HG02759 (cell line): Measurements from ENCODE around the gene CLOCK.
"Not testable (repeated sequence)": the region's sequence is repeated elsewhere in the genome, so short reads cannot be mapped to it uniquely, and the experiment has no call there.

Experiments used
- ATAC-seq: cut with Tn5 transposase; IDR thresholded peaks from one replicate; pipeline ENCODE4 v1.9.1; 2021; ENCODE audit warnings: mild to moderate bottlenecking, moderate library complexity; ENCODE audit not compliant: unreplicated experiment

The CLOCK gene, protein sequence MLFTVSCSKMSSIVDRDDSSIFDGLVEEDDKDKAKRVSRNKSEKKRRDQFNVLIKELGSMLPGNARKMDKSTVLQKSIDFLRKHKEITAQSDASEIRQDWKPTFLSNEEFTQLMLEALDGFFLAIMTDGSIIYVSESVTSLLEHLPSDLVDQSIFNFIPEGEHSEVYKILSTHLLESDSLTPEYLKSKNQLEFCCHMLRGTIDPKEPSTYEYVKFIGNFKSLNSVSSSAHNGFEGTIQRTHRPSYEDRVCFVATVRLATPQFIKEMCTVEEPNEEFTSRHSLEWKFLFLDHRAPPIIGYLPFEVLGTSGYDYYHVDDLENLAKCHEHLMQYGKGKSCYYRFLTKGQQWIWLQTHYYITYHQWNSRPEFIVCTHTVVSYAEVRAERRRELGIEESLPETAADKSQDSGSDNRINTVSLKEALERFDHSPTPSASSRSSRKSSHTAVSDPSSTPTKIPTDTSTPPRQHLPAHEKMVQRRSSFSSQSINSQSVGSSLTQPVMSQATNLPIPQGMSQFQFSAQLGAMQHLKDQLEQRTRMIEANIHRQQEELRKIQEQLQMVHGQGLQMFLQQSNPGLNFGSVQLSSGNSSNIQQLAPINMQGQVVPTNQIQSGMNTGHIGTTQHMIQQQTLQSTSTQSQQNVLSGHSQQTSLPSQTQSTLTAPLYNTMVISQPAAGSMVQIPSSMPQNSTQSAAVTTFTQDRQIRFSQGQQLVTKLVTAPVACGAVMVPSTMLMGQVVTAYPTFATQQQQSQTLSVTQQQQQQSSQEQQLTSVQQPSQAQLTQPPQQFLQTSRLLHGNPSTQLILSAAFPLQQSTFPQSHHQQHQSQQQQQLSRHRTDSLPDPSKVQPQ

DNA sequence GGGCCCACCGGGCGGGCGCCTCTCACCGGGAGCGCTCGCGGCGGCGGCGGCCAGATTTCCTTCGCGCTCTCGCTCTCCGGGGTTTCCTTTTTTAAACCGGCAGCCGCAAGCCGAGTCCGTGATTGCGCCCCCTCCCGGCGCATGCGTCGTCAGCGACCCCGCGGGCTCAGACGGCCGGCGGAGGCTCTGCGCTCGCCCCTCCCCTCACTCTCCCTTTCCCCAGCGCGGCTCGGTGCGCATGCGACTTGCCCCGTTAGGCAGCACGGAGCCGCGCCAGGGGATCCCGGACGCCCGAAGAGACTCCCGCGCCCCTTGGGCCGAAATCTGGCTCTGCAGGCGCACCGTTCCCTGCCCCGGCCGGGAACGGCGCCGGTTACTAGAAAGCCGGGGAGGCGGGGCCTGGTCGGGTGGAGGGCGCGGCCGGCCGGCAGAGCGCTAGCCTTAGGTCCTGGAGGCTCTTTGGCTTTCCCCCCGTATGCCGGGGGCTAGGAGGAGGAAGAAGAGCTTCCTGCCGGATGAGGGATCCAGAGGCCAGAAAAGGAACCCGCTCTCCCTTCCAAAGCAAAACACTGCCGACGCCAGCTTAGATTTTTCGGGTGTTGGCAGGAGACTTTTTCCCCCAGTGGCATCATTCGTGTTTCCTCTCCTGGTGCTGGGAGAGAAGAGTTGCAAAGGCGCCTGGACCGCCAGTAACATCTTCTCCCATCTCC lies at the start of gene CLOCK:
TSS of gene CLOCK (minus strand) at position 154 of the 710 bp plus-strand sequence. CDS start 64,124 bp downstream, outside the sequence.
- ATAC-seq = peak; percentile 79

DNA sequence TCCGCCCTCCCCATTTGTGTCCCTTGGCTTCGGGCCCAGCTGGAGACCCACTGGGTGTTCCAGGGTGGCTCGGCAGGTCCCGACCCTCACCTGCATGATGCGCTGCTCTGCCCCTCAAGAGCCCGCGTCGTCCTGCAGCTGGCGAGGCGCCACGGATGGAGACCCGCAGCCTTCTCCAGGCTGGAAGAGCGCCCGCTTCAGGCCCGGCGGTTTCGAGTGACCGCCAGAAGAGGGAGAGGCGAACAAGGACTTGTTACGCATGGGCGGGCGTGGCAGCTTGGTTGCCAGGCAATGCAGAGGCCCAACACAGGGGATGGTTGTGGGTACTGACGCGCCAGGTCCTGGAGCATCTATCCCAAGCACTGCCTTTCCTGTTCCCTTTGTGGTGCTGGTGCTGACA lies 45.3 kb upstream of the CLOCK start, which contains the start of gene PDCL2:
TSS of gene PDCL2 (minus strand) at position 232 of the 400 bp plus-strand sequence. CDS start at position 96, 136 bp downstream.
- ATAC-seq = no peak

DNA sequence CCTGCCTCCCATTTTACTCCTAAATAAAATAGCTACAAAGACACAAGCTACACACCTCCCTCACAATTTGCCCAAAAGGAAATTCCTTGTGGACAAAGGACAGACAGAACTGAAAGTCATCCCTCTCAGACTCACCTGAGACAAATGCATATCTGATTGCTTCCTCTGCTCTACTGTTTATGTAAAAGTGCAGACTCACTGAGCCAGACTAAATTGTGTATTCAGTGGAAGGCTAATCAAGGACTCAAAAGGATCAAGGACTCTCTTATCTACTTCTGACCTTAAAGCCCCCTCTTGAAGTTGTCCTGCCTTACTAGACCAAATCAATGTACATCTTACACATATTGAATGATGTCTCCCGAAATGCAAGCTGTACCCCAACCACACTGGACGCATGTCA lies 41.5 kb upstream of the CLOCK start:
- ATAC-seq = no peak

DNA sequence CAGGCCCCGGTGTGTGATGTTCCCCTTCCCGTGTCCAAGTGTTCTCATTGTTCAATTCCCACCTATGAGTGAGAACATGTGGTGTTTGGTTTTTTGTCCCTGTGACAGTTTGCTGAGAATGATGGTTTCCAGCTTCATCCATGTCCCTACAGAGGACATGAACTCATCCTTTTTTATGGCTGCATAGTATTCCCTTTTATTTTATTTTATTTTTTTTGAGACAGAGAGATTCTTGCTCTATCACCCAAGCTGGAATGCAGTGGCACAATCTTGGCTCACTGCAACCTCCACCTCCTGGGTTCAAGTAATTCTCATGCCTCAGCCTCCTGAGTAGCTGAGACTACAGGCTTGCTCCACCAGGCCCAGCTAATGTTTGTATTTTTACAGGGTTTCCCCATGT lies 36.1 kb upstream of the CLOCK start:
- ATAC-seq = not testable (repeated sequence)

DNA sequence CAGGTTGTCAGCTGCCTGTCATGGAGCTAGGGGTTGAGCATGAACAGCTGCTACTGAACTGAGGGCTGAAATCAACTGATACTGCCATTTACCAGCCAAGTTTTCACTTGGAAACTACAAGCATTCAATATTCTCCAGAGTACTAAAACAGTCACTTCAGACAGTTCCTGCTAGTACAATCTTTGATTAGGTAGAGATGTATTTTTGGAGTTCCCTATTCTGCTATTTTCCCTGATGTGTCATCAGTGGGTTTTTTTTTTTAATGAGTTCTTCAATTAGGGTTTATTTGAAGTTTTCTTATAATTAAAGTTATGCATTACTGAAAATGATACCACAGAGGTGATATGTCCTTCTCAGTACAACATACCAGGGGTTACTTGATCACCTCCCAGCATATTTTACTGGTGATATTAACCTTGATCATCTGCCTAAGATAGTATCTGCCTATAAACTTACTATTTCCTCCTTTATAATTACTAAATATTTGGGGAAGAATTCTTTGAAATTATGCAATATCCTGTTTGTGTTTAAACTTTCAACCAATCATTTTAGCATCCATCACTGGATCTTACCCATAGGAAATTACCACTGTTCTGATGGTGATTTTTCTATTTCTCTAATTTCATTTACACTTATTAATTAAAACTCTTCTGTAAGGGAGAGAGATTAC lies 31.8 kb upstream of the CLOCK start:
- ATAC-seq = no peak

DNA sequence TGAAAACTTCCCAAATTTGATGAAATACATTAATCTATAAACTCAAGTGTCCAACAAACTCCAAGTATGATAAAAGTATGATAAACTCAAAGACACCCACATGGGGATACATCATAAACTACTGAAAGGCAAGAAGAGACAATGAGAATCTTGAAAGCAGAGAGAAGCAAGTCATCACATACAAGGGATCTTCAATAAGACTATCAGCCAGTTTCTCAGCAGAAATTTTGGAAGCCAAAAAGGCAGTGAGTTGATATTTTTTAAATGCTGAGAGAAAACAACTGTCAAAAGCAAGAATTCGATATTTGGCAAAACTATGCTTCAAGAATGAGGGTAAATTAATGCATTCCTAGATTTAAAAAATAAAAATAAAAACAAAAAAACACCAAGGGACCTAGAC lies 28.8 kb upstream of the CLOCK start:
- no peak for ATAC-seq

DNA sequence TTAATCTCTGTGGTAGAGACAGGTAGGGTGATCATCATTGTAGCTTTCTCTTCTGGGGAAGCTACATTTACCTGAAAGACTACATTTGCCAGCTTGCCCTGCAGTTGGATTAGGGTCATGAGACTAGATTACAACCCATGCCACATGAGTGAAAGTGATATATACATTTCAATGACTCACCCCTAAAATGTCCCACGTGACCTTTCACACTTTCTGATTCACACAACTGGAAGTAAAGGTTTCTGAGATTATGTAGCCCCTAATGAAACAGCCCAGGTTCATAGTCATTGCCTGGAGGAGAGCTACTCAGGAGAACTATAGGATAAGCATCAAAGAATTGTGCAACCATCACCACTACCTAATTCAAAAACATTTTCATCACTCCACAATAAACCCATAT lies 27.5 kb upstream of the CLOCK start:
- ATAC-seq = no peak

DNA sequence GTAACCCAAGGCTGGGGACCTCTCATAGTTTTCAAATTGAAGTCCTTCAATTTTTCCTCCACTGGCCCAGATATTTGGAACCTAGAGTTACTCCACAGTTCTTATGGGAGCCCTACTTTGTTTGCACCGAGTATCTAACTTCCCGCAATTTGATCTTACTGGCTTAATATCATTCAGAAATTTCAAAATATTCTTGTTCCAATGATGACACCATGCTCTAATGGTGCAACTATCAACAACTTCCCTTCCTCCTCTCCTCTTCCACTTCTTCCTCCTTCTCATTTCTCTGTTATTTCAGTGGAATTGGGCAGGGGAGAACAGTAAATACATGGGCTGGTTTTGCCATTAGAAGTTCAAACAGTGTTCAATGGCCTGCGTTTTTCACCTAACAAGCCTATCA lies 25.1 kb upstream of the CLOCK start:
- no peak for ATAC-seq

DNA sequence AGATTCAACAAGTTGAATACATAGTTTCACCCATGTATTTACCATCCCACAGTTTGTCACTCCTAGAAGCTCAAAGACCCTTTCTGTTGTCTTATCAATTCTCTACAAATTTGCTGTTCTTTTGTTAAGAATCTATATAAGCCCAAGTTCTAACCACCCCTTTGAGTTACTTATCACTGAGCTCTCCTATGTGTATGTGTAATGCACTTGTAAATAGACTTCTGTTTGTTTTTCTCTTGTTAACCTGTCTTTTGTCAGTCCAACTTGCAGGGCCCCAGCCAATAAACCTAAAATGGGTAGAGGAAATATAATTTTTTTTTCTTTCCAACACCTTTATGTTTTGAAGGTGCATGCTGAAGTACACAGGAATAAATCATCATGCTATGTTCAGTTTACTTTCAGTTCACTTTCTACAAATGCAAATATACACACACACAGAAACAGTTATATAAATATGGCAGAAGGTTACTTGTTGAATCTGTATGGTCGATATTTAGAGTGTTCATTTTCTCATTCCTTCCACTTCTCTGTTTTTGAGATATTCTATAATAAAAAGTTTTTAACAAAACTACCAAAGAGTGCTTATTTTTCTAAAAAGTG lies 22.3 kb upstream of the CLOCK start:
- no peak for ATAC-seq

DNA sequence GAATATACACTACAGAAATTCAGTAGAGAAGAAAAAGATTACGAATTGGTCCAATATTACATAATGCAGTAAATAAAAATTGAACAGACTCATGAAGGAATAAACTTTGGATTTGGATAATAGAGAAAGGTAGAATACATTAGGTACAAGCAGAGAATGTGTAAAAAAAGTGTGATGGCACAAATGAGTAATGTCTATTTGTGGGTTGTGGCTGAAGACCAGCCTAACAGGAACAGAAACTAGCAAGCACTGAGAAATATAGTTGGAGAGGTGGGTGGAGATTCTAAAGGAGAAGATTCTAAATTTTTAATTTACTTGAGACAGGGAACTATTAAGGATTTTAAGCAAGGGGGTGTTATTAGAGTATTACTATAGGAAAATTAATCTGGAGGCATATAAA lies 15.2 kb upstream of the CLOCK start:
- peak; percentile 100 for ATAC-seq

DNA sequence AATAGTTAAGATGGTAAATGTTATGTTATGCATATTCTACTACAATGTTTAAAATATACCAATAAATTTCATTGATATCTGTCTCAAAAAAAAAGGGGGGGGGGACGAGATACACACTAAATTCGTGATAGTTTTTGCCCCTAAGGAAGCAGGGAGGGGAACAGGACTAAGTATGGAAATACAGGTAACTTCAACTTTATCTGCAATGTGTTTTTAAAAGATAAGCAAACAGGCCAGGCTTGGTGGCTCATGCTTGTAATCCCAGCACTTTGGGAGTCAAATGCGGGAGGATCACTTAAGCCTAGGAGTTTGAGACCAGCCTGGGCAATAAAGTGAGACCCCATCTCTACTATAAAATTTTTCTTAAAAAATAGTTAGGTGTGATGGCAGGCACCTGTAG lies 13.4 kb upstream of the CLOCK start:
- no peak for ATAC-seq

DNA sequence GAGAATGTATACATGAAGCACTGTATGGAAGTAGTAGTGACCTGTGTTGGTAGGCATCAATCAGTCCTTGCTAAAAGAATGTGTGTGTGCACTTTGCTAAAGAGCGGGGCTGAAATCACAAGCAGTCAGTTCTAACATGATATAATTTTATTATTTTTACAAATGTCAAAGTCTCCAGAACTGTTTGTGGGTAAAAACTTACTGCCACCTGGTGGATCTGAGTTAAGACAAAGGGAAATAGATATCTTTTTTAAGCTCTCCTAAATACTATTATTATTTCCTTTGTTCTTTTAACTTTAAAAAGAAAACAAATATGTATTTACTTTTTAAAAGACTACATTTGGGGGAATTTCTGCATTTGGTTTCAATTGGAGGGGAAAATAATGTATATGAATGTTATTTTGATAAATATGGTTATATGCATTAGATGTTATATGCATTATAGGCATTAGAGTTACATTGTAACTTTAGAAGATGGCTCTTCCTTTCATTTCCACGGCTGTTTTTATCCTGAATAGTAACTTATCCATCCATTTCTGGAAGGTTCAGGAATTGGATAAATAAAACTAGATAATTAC lies 7.8 kb upstream of the CLOCK start:
- ATAC-seq = no peak

DNA sequence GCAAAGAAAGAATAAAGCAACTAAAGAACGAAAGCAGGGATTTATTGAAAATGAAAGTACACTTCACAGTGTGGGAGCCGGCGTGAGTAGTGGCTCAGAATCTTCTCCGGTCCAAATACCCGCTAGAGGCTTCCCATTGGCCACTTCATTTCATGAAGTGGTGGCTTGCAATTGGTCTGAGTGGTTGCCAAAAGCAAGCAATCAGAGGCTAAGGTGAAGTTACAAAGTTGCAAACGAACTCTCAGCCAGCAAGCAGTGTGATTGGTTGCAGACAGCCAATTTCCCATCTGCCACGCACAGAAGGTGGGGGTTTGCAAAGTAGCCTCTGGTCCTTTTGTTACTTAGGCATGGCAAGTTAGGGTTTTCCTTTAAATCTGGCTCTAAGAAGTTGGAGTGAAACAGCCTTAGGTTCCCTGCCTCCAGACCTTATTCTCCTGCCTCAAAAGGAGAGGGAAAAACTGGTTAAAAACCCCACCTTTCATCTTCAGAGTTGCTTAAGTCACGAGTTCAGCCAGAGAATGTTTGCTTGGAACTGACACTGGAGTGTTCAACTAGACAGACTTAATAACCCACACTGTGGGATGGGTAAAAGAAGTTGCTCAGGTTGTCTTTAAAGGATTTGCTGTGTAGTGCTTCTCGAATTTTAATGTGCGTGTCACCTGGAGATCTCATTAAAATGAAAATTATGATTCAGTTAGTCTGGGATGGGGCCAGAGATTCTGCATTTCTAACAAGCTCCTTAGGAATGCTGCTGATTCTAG lies 6.9 kb upstream of the CLOCK start:
- no peak for ATAC-seq

DNA sequence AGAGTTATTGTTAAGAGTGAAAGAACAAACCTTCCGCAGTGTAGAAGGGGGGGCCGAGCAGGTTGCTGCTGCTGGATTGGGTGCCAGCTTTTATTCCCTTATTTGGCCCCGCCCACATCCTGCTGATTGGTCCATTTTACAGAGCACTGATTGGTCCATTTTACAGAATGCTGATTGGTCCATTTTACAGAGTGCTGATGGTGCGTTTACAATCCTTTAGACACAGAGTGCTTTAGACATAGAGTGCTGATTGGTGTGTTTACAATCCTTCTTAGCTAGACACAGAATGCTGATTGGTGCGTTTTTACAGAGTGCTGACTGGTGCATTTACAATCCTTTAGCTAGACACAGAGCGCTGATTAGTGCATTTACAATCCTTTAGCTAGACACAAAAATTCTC lies 5.3 kb upstream of the CLOCK start:
- ATAC-seq = not testable (repeated sequence)

DNA sequence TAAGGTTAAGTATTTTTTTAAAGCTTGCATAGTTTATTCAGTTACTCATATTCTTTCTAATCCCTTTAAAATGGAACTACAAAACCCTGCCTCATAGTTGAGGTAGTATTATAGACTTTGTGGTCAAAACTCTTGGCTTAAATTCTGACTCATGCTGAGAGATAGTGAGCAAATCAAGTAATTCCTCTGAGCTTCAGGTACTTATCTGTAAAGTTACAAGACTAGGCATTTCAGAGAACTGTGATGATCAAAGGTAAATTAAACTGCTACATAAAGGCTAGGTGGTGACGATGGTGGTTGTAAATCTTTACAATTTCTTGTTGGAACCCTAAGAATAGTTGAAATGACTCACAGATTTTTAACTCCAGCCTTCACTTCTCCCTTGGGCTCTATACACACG lies 3.2 kb upstream of the CLOCK start:
- no peak for ATAC-seq

DNA sequence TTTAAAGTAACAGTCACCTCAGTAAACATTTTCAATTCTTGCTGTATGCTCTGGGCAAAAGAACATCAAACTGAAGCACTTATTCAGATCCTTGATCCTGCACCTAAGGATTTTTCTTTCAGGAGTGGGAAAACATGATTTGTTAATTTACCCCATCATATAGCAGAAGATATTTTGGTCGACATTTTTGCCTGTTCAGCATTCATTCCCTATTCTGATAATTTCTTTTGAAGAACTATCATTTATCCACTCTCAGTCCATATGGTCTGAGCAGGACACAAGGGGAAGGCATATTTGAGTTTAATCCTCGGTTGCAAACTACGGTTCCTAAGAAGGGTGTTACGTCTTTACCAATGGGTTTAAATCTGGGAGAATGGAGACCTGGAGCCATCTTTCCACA lies 1.2 kb upstream of the CLOCK start:
- no peak for ATAC-seq

DNA sequence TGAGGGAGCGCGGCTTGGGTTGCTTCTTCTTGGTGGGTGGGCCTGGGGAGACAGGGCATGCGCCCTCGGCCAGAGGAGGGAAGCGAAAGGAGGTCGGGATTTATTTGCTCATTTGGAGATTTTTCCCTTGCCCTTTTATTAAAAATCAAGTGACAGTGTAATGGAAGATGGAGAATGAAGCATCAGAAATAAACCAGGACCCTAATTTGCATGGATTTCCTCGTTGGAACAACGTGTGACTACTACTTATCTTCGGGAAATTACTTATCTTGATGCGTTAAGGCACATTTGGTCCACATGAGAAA lies 709 bp upstream of the CLOCK start:
- no peak for ATAC-seq

DNA sequence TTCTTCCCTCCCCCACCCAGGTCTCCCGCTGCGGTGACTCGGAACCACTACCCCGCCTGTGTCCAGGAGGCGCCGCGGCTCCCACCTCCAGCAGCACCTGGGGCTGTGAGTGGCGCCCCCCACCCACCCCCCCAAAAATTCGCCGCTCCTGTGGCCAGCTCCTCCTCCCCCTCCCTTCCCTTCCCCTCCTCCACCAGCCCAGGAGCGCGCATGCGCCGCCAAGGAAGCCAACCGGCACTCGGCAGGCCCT lies 278 bp downstream of the CLOCK start:
- ATAC-seq = peak; percentile 53

DNA sequence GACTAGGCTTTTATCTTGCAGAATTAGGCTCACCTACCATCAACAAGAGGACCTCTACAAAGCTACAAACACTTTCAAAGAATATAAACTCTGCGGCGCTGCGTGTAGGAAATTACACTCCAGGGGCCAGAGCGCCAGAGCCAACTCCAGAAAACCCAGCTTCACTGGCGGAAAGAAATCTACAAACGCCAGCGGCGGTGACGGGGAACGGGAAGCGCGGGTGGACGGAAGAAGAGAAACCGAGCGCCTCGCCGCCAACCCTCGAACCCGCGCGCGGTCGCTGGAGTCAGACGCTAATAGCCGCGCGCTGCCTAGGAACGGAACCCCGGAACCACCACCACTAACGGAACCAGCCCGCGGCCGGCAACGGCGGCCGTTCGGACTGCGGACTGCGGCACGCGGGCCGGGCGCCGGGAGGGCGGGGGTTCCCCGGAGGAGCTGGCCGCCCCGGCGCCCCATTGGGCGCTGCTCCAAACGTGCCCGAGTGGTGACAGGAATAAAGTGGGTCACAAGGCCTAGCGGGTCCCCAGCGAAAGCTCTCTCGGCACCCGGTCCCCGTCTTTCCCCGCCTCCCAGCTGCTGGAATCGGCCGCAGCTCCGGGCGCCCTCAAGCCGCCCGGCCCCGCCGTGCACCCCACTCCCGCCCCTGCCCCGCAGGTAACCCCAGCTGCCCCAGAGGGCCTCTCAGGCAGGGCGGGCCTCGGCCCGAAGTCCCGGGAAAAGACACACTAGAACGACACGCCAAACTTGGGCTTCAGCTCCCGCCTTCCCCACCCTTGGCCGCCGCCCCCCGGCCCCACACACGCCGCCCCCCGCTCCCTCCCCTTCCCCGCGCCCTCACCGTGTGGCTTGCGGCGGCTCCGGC lies 836 bp downstream of the CLOCK start:
- ATAC-seq = peak; percentile 46
